Cortex of kidney (tissue), 1 donor: ENCODE results near the gene FXYD2.
"Not testable (repeated sequence)": the region's sequence is repeated elsewhere in the genome, so short reads cannot be mapped to it uniquely, and the experiment has no call there.

ENCODE experiments used
- DNase-seq: peaks from one replicate; lab custom pipeline; 2025; lab: John Stamatoyannopoulos, UW

Gene FXYD2

GRCh38 chr11:117824571-117825537 is at the start of gene FXYD2:
FXYD2 (minus strand) TSS chr11:117824744; CDS start chr11:117824678, 66 bp downstream.
- DNase-seq: no peak

GRCh38 chr11:117873828-117874125 is 49.2 kb upstream of the FXYD2 start:
- no peak for DNase-seq

DNA sequence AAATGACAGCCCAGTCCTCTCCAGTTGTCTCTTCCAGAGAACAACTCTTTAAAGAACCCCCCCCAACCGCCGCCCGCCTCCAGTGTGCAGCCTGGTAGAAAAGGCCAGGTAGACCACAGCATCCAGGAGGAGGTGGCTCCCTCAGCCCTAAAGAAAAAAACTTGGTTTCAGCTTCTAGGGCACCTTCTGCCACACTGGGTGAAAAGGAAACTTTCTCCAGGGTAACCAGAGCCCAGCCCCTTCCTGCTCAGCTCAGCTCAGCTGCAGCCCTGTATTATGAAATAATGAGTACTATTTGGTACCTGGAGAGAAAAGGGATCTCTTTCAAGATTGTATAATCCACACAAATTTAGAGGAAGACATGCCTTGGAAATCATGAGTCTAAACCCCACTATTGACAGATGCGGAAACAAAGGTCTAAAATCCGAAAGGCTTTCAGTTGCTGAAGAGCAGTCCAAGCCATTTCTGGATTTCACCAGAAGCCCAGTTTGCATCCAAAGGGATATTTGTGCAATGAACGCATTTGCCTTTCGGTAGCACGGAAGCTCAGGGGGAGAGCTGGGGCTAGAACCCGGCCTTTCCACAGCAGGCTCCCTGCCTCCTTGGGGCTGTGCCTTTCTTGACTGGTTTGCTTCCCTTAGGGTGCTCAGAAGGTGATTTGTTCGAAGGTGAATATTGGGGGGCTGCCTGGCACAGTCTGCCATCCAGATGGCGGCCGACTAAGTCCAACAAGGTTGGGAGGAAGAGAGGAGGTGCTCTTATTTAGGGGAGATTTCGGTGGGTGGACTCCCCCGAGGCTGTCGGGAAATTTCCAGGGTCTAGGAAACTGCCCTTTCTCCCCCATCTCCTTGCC is 48.7 kb upstream of the FXYD2 start:
- DNase-seq: no peak

DNA sequence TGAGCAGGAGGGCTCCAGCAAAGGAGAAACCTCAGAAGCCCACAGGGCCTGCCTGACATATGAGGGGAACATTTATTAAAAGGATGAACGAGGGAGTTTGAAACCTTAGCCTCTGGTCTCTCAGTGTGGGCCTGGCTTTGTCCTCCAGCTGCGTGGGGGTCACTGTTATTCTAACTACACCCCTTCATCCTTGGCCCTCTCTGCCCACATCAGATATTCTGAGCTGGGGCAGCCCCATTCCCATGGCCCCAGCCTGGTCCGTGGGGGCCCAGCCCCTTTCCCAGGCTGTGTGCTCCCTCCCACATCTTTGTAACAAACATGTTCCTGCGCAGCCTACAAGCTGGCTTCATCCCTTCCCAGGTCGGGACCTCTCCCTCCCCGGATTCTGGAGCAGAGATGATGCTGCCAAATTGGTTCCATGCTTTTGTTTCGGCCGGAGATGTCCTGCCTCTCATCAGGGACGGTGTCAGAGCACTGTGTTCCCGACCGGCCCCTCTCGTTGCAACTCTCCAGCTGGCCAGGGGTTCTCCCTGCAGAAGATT is 47.9 kb upstream of the FXYD2 start:
- DNase-seq: no peak

DNA sequence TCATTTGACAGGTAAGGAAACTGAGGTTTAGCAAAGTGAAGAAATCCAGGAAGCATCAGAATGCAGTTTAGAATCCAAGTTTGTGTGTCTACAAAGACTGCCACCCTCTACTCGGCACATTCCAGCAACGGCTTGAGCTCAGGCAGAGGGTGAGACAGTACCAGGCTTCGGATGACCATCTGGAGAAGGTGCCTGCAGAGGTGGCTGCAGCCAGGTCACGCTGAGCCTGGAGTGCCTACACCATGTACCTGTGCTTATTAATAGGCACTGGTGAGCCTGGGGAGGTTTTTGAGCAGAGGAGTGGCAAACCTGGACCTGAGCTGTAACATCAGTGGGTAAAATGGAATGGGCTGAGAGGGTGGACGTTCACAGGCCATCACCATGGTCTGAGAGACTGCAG is 47.2 kb upstream of the FXYD2 start:
- DNase-seq: no peak

GRCh38 chr11:117871160-117871559 is 46.6 kb upstream of the FXYD2 start:
- no peak for DNase-seq

DNA sequence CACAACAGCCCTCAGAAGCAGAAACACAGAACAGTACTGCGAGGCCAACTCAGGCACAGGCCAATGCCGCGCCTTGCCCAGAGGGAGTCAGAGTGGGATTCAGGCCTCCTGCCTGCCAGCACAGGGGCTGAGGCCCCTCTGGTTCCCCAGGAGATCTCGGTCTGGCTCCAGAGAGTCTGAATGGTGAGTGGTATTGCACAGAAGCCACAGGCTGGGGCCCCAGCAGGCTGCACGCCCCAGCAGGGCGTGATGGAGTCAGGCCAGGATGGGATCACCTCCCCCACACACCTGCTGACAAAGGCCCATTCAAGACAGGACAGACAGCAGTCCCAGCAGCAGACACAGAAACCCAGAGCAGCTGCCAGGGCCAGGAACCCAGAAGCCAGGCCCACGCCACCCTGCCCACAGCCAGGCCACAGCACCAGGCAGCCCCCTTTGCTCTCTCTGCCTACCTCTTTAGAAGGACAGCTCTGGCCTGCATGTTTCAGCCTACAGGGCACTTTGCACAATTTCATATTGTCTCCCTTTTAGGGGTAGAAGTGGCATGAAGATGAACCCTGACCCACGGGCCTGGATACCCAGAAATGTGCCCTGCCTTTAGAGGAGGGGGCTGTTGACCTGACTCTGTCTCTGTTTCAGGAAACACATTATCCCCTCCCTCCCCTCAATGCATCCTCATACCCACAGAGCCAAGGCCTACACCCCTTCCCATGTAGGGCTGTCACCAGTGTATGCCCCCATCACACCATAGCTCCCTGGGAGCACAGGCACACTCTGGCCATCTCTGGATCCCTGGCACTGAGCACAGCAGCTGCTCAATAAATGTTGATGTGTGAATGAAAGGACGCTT is 45.8 kb upstream of the FXYD2 start:
- DNase-seq: no peak

DNA sequence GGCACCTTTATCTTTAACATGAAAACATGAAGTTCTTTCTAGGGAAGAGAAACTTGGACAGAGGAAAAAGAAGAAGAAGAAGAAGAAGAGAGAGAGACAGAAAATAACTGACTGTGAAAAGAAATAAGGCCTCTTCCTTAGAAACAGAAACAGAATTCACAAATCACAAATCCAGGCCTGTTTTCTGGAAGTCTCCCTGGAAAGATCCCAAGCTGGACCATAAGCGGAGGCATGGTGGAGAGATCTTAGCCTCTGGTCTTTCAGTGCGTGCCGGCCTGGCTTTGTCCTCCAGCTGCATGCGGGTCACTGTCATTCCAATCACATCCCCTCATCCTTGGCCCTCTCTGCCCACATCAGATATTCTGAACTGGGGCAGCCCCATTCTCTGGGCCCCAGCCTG is 45.1 kb upstream of the FXYD2 start:
- DNase-seq: no peak

GRCh38 chr11:117868815-117869561 is 44.4 kb upstream of the FXYD2 start:
- DNase-seq: no peak

DNA sequence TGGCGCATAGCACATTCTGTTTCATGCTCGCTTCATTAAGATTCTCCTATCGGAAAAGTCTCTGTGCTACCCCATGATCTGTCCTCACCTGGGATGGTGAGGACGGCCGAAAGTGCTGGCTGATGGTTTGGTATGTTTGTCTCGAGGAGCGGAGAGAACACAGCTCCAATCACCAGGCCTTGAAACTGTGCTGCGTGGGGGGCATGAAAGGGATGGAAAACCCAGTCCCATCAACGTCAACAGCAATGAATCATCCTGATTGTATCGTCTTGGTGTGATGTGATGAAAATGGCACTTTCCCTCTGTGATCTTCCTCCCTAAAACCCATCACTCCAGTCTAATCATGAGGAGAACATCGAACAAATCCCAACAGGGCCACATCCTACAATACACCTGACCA is 43.5 kb upstream of the FXYD2 start:
- DNase-seq: no peak

GRCh38 chr11:117866526-117866925 is 42.0 kb upstream of the FXYD2 start:
- DNase-seq: no peak

DNA sequence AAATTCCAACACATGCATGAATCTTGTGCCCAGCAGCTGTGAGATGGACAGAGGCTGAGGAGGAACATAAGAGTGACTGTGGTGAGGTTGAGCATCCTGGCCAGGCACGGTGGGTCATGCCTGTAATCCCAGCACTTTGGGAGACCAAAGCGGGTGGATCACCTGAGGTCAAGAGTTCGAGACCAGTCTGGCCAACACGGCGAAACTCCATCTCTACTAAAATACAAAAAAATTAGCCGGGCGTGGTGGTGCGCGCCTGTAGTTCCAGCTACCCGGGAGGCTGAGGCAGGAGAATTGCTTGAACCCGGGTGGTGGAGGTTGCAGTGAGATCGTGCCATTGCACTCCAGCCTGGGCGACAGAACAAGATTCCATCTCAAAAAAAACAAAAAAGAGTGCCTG is 41.0 kb upstream of the FXYD2 start:
- not testable (repeated sequence) for DNase-seq

DNA sequence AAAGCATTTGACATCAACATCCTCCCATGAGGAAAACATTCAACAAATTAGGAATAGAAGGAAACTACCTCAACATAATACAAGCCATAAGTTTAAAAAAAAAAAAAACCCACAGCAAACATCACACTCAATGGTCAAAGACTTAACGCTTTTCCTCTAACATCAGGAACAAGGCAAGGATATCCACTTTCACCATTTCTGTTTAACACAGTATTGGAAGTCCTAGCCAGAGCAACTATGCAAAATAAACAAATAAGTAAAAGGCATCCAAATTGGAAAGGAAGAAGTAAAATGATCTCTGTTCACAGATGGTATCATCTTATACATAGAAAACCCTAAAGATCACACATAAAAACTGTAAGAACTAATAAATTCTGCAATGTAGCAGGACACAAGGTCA is 38.8 kb upstream of the FXYD2 start:
- DNase-seq: no peak

DNA sequence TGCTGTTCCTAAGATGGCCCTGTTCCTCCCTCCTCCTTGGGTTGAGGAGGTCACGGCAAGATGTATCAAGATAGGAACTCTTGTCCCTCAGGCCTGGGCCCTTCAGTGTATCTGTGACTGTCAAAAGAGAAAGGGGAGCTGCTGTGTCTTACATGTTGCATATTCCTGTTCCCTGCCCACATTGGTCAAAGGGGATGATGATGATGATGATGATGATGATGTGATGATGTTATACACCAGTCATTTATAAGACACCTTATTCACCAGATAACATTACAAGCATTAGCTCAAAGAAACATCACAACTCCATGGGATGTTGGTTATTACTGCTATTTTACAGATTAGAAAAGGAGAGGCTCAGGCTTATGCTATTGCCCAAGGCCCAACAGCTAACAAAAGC is 38.2 kb upstream of the FXYD2 start:
- DNase-seq: no peak

DNA sequence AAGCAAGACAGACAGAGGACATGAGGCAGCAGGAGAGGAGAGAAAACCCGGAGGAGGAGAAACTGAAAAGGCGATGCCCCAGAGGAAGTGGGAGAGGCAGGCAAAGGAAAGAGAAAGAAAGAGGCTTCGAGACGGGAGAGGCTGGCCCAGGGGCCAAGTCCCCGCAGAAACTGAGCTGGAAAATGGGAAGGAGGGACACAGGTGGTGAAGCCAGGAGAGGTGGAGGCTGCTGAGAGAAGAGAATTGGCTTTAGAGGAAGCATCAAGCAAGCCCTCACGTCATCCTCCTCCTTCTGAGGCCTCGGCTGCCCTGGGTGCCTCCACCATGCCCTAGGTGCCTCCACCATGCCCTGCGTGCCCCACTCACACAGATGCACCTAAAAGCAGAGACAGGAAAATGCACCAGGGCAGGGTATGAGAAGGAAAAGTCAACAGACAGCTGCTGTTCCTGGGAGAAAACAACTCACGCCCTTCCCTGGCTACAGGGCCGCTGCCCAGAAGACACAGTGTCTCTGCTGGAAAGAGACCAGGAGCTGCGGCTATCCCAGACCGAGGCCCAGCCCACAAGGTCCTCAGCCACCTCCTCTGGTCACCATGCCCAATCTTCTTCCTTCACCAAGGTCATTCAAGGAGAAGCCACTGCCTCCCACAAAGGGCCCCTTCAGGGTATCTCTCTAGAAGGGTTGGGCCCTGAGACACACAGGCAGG is 37.6 kb upstream of the FXYD2 start:
- no peak for DNase-seq

DNA sequence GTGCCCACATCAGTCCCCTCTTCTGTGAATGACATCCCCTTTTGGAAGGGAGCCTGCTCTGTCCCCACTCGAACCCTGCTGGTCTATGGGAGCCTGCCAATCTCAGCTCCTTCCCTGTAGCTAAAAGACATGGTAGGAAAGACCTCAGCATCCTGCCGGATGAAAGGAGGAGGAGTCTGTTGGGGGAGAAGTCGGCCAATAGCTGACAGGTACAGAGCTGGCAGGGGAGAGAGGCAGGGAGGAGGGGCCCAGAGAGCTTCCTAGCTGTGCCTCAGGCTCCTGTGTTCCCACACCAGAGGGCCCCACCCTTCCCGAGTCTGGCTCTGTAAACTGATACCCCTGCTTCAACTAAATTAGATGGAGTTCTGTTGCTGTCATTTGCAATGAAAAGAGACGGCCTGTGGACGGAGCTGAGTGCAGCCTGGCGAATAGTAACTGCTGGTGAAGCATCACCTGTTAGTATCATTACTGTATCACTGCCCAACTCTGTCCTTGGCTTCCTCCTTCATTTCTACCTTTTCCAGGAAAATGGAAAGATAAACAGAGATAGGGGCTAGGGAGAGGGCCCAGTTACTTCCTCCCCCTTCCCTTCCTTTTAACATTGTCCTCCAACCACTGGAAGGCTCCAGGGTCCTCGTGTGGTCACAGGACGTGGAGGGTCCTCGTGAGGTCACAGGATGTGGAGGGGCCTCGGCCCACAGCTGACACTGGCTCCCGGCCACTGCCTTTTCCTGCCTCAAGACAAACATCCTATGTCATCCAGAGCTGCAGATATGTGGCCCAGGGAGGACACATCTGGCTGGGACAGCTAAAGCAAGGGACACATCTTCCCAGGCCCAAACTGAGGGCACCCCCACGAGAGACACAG is 36.8 kb upstream of the FXYD2 start:
- no peak for DNase-seq

- no peak for DNase-seq
These were observed 35.6 kb upstream of the FXYD2 start for GRCh38 chr11:117860139-117860538.

GRCh38 chr11:117859488-117860112 is 35.1 kb upstream of the FXYD2 start:
- no peak for DNase-seq

- DNase-seq: no peak
These were observed 34.5 kb upstream of the FXYD2 start for GRCh38 chr11:117859061-117859460.
